ENCODE measurements around the gene CNTN1. TPM values are rescaled to one million over a fixed set of nuclear protein-coding genes. Genes with fewer than 3 reads are reported as not detected.

CNTN1 gene
- total and polyA plus RNA-seq, 9 of the 15 experiments (the other 6 are each of a cell fraction or from before 2014, with no cell fraction given), result 0.16 TPM; not detected in 8

GRCh38 chr12:40988355-40988754, 296.1 kb downstream of the CNTN1 start:
- in situ Hi-C loops (cut with MboI), result no loop called here
- Histone ChIP-seq H3K27ac (ENCODE audit: extremely low read depth, low read depth, low read length) (no peak overlapping the region), H2AFZ (ENCODE audit: low read depth, low read length) (no peak overlapping the region), H3K27me3 (ENCODE audit: control insufficient read depth in 2 of 2, insufficient read depth in 2 of 2, low read length in 2 of 2) (no peaks in the 10 kb centered on the region), H3K9me3 (replicated peaks; ENCODE audit: control insufficient read depth, insufficient read depth, low read depth, low read length) (no peaks in the 10 kb centered on the region), H3K36me3 (ENCODE audit: control insufficient read depth, insufficient read depth, low read length) (no peaks in the 10 kb centered on the region), H3K79me2 (ENCODE audit: control insufficient read depth, insufficient read depth, low read length) (no peaks in the 10 kb centered on the region), H3K4me3 (no peak overlapping the region), H3K9ac (ENCODE audit: insufficient read depth in 1 of 2, low read depth in 2 of 2, low read length in 2 of 2) (no peak overlapping the region), H3K9me1 (ENCODE audit: control insufficient read depth, insufficient read depth, low read length) (no peaks in the 10 kb centered on the region), H4K20me1 (replicated peaks; ENCODE audit: control insufficient read depth, insufficient read depth, low read length) (no peaks in the 10 kb centered on the region), H3K4me1 (replicated peaks in 1 of 2; ENCODE audit: control insufficient read depth in 2 of 2, insufficient read depth in 2 of 2, low read length in 2 of 2) (no peaks in the 10 kb centered on the region), H3K4me2 (ENCODE audit: insufficient read depth, low read length) (no peak overlapping the region)
- BruUV-seq (replicated peaks), result no TSS peak
- DNase-seq (ENCODE audit: extremely low read depth in 1 of 4, low spot score in 3 of 4), result no peak
- ChIA-PET CTCF (ENCODE audit: low intra/inter-chr PET ratio) (no interaction called here), POLR2A (no interaction called here)
- no peak for FAIRE-seq
- no peak for ATAC-seq
- intact Hi-C loops (cut with micrococcal nuclease), result no loop called here
- TF ChIP-seq ZNF408 (CRISPR knock-in tag; IDR thresholded peaks at IDR 0.05; ENCODE audit: low read depth) (no peak), KLF16 (IDR thresholded peaks at IDR 0.05) (no peak), FOSL1 (tag; conservative IDR thresholded peaks at IDR 0.05) (no peak), ZNF165 (CRISPR knock-in tag; IDR thresholded peaks at IDR 0.05; ENCODE audit: borderline replicate concordance) (no peak), EWSR1 (IDR thresholded peaks at IDR 0.05; ENCODE audit: borderline replicate concordance, low read depth, partially characterized antibody) (no peak), HDAC8 (tag; IDR thresholded peaks at IDR 0.05) (no peak), ZNF766 (CRISPR knock-in tag; conservative IDR thresholded peaks at IDR 0.05) (no peak), ZNF232 (CRISPR knock-in tag; IDR thresholded peaks at IDR 0.05) (no peak), ETV5 (CRISPR knock-in tag; IDR thresholded peaks at IDR 0.05; ENCODE audit: low read depth) (no peak), POU5F1 (IDR thresholded peaks at IDR 0.05; ENCODE audit: borderline replicate concordance, low read depth, low read length, partially characterized antibody) (no peak), E2F3 (CRISPR knock-in tag; IDR thresholded peaks at IDR 0.05) (no peak), KDM2B (CRISPR knock-in tag; IDR thresholded peaks at IDR 0.05) (no peak)
- TF ChIP-seq, protein P1, sequence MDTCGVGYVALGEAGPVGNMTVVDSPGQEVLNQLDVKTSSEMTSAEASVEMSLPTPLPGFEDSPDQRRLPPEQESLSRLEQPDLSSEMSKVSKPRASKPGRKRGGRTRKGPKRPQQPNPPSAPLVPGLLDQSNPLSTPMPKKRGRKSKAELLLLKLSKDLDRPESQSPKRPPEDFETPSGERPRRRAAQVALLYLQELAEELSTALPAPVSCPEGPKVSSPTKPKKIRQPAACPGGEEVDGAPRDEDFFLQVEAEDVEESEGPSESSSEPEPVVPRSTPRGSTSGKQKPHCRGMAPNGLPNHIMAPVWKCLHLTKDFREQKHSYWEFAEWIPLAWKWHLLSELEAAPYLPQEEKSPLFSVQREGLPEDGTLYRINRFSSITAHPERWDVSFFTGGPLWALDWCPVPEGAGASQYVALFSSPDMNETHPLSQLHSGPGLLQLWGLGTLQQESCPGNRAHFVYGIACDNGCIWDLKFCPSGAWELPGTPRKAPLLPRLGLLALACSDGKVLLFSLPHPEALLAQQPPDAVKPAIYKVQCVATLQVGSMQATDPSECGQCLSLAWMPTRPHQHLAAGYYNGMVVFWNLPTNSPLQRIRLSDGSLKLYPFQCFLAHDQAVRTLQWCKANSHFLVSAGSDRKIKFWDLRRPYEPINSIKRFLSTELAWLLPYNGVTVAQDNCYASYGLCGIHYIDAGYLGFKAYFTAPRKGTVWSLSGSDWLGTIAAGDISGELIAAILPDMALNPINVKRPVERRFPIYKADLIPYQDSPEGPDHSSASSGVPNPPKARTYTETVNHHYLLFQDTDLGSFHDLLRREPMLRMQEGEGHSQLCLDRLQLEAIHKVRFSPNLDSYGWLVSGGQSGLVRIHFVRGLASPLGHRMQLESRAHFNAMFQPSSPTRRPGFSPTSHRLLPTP (IDR thresholded peaks at IDR 0.05; ENCODE audit: borderline replicate concordance, extremely low read depth, insufficient read length), result no peak
- TF ChIP-seq, protein P2, sequence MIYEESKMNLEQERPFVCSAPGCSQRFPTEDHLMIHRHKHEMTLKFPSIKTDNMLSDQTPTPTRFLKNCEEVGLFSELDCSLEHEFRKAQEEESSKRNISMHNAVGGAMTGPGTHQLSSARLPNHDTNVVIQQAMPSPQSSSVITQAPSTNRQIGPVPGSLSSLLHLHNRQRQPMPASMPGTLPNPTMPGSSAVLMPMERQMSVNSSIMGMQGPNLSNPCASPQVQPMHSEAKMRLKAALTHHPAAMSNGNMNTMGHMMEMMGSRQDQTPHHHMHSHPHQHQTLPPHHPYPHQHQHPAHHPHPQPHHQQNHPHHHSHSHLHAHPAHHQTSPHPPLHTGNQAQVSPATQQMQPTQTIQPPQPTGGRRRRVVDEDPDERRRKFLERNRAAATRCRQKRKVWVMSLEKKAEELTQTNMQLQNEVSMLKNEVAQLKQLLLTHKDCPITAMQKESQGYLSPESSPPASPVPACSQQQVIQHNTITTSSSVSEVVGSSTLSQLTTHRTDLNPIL (CRISPR knock-in tag; IDR thresholded peaks at IDR 0.05), result no peak
- TF ChIP-seq, protein P3, sequence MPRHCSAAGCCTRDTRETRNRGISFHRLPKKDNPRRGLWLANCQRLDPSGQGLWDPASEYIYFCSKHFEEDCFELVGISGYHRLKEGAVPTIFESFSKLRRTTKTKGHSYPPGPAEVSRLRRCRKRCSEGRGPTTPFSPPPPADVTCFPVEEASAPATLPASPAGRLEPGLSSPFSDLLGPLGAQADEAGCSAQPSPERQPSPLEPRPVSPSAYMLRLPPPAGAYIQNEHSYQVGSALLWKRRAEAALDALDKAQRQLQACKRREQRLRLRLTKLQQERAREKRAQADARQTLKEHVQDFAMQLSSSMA (CRISPR knock-in tag; IDR thresholded peaks at IDR 0.05), result no peak
- WGBS (ENCODE audit: insufficient coverage, low coverage, missing lambda C conversion rate), result 0% methylated on average over 1 of the region's 1 CpG
